ENCODE measurements around the gene EDN3.

The EDN3 gene

DNA sequence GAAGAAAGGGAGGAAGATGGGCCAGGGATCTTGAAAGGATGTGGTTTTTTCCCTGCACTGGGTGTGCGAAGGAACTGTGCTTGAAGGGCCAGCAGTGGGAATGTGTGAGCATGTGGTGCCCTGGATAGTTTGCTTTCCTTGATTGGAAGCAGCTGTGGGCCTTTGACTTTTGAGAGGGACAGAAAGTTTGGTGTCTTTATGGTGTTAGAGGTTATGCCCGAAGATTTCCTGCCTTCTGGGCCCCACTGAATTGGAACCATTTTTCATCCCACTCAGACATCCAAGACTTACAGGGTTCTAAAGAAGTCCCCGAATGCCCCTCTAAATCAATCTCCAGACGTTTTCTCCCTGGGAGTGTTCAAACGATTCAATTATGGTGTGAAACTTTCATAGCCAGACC lies 23.5 kb upstream of the EDN3 start:
- no peak for ATAC-seq

DNA sequence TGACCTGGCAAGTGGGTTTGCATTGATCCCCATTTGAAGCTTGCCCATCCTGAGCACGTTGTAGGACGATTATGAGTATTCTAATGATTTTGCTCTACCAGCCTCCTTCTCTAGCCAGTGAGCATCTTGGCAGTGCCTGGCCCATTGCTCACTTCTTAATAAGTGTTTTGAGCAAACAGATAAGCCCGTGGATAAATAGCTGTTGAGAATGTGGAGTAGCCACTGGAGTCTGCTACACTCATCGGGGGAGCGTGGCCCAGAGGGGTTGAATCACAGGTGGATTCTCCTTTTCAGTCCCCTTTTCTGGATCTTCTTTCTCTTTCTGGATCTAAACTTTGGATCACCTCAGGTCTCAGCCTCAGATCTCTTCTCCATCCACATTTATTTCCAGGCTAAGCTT lies 15.9 kb upstream of the EDN3 start:
- ATAC-seq, result no peak
- TF ChIP-seq, protein P1, sequence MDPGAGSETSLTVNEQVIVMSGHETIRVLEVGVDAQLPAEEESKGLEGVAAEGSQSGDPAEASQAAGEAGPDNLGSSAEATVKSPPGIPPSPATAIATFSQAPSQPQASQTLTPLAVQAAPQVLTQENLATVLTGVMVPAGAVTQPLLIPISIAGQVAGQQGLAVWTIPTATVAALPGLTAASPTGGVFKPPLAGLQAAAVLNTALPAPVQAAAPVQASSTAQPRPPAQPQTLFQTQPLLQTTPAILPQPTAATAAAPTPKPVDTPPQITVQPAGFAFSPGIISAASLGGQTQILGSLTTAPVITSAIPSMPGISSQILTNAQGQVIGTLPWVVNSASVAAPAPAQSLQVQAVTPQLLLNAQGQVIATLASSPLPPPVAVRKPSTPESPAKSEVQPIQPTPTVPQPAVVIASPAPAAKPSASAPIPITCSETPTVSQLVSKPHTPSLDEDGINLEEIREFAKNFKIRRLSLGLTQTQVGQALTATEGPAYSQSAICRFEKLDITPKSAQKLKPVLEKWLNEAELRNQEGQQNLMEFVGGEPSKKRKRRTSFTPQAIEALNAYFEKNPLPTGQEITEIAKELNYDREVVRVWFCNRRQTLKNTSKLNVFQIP (CRISPR knock-in tag; IDR thresholded peaks at IDR 0.05; ENCODE audit: borderline replicate concordance, low read depth), result no peak
- TF ChIP-seq ZFP3 (CRISPR knock-in tag; IDR thresholded peaks at IDR 0.05), result no peak
- TF ChIP-seq GLIS3 (CRISPR knock-in tag; IDR thresholded peaks at IDR 0.05), result no peak
- TF ChIP-seq, protein P2, sequence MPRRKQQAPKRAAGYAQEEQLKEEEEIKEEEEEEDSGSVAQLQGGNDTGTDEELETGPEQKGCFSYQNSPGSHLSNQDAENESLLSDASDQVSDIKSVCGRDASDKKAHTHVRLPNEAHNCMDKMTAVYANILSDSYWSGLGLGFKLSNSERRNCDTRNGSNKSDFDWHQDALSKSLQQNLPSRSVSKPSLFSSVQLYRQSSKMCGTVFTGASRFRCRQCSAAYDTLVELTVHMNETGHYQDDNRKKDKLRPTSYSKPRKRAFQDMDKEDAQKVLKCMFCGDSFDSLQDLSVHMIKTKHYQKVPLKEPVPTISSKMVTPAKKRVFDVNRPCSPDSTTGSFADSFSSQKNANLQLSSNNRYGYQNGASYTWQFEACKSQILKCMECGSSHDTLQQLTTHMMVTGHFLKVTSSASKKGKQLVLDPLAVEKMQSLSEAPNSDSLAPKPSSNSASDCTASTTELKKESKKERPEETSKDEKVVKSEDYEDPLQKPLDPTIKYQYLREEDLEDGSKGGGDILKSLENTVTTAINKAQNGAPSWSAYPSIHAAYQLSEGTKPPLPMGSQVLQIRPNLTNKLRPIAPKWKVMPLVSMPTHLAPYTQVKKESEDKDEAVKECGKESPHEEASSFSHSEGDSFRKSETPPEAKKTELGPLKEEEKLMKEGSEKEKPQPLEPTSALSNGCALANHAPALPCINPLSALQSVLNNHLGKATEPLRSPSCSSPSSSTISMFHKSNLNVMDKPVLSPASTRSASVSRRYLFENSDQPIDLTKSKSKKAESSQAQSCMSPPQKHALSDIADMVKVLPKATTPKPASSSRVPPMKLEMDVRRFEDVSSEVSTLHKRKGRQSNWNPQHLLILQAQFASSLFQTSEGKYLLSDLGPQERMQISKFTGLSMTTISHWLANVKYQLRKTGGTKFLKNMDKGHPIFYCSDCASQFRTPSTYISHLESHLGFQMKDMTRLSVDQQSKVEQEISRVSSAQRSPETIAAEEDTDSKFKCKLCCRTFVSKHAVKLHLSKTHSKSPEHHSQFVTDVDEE (CRISPR knock-in tag; IDR thresholded peaks at IDR 0.05), result no peak
- TF ChIP-seq TOX (CRISPR knock-in tag; IDR thresholded peaks at IDR 0.05; ENCODE audit: borderline replicate concordance), result no peak
- TF ChIP-seq ARNTL (CRISPR knock-in tag; IDR thresholded peaks at IDR 0.05; ENCODE audit: borderline replicate concordance, low read depth), result no peak
- TF ChIP-seq ESRRG (CRISPR knock-in tag; IDR thresholded peaks at IDR 0.05), result no peak
- TF ChIP-seq OSR1 (CRISPR knock-in tag; IDR thresholded peaks at IDR 0.05), result no peak

More for the DNA sequence above, 23.5 kb upstream of the EDN3 start:
- TF ChIP-seq TCF4 (CRISPR knock-in tag; IDR thresholded peaks at IDR 0.05; ENCODE audit: borderline replicate concordance), result no peak
- no peak for TF ChIP-seq TOX (CRISPR knock-in tag; IDR thresholded peaks at IDR 0.05; ENCODE audit: borderline replicate concordance)
- no peak for TF ChIP-seq ZC3H10 (CRISPR knock-in tag; IDR thresholded peaks at IDR 0.05)
- TF ChIP-seq BACH2 (CRISPR knock-in tag; IDR thresholded peaks at IDR 0.05; ENCODE audit: borderline replicate concordance), result no peak
- TF ChIP-seq, protein P3, sequence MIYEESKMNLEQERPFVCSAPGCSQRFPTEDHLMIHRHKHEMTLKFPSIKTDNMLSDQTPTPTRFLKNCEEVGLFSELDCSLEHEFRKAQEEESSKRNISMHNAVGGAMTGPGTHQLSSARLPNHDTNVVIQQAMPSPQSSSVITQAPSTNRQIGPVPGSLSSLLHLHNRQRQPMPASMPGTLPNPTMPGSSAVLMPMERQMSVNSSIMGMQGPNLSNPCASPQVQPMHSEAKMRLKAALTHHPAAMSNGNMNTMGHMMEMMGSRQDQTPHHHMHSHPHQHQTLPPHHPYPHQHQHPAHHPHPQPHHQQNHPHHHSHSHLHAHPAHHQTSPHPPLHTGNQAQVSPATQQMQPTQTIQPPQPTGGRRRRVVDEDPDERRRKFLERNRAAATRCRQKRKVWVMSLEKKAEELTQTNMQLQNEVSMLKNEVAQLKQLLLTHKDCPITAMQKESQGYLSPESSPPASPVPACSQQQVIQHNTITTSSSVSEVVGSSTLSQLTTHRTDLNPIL (CRISPR knock-in tag; IDR thresholded peaks at IDR 0.05; ENCODE audit: low read depth), result no peak
- TF ChIP-seq ZNF70 (CRISPR knock-in tag; IDR thresholded peaks at IDR 0.05), result no peak
- no peak for TF ChIP-seq ZNF565 (CRISPR knock-in tag; conservative IDR thresholded peaks at IDR 0.05; ENCODE audit: low read depth)
- no peak for TF ChIP-seq GLIS3 (CRISPR knock-in tag; IDR thresholded peaks at IDR 0.05)
- TF ChIP-seq OSR1 (CRISPR knock-in tag; IDR thresholded peaks at IDR 0.05), result no peak

DNA sequence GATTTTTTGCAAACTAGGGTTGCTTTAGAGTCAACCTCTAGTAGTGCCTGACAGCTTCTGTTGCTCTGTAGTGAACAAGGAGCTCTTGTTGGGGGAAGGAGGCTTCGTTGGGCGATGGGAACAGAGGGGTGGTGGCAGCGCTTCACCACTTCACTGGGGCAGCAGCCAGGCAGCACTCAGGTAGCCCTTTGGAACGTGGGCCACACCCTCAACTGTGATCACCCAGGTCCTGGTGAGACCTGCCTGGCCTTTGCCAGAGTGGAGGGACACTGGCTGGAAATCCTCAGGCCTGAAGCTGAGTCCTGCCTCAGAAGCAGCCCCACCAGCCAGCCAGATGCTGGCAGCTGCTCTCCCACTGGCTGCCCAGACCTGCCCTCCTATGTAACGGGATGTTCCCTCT lies 10.4 kb upstream of the EDN3 start:
- TF ChIP-seq TOX (CRISPR knock-in tag; IDR thresholded peaks at IDR 0.05; ENCODE audit: borderline replicate concordance), result no peak
- TF ChIP-seq ZFP30 (CRISPR knock-in tag; IDR thresholded peaks at IDR 0.05), result no peak
- no peak for TF ChIP-seq CSDC2 (CRISPR knock-in tag; IDR thresholded peaks at IDR 0.05)
- TF ChIP-seq, protein P1 (CRISPR knock-in tag; IDR thresholded peaks at IDR 0.05; ENCODE audit: borderline replicate concordance, low read depth), result no peak
- TF ChIP-seq TCF4 (CRISPR knock-in tag; IDR thresholded peaks at IDR 0.05; ENCODE audit: borderline replicate concordance), result no peak
- no peak for TF ChIP-seq RARB (CRISPR knock-in tag; IDR thresholded peaks at IDR 0.05)
- TF ChIP-seq ISL1 (CRISPR knock-in tag; IDR thresholded peaks at IDR 0.05), result no peak
- TF ChIP-seq, protein P4, sequence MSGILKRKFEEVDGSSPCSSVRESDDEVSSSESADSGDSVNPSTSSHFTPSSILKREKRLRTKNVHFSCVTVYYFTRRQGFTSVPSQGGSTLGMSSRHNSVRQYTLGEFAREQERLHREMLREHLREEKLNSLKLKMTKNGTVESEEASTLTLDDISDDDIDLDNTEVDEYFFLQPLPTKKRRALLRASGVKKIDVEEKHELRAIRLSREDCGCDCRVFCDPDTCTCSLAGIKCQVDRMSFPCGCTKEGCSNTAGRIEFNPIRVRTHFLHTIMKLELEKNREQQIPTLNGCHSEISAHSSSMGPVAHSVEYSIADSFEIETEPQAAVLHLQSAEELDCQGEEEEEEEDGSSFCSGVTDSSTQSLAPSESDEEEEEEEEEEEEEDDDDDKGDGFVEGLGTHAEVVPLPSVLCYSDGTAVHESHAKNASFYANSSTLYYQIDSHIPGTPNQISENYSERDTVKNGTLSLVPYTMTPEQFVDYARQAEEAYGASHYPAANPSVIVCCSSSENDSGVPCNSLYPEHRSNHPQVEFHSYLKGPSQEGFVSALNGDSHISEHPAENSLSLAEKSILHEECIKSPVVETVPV (CRISPR knock-in tag; IDR thresholded peaks at IDR 0.05), result no peak
- TF ChIP-seq ZNF565 (CRISPR knock-in tag; conservative IDR thresholded peaks at IDR 0.05; ENCODE audit: low read depth), result no peak
- no peak for TF ChIP-seq ESRRG (CRISPR knock-in tag; IDR thresholded peaks at IDR 0.05)
- TF ChIP-seq ARNTL (CRISPR knock-in tag; IDR thresholded peaks at IDR 0.05; ENCODE audit: borderline replicate concordance, low read depth), result no peak
- TF ChIP-seq BACH2 (CRISPR knock-in tag; IDR thresholded peaks at IDR 0.05; ENCODE audit: borderline replicate concordance), result no peak
- TF ChIP-seq, protein P5, sequence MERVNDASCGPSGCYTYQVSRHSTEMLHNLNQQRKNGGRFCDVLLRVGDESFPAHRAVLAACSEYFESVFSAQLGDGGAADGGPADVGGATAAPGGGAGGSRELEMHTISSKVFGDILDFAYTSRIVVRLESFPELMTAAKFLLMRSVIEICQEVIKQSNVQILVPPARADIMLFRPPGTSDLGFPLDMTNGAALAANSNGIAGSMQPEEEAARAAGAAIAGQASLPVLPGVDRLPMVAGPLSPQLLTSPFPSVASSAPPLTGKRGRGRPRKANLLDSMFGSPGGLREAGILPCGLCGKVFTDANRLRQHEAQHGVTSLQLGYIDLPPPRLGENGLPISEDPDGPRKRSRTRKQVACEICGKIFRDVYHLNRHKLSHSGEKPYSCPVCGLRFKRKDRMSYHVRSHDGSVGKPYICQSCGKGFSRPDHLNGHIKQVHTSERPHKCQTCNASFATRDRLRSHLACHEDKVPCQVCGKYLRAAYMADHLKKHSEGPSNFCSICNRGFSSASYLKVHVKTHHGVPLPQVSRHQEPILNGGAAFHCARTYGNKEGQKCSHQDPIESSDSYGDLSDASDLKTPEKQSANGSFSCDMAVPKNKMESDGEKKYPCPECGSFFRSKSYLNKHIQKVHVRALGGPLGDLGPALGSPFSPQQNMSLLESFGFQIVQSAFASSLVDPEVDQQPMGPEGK (CRISPR knock-in tag; IDR thresholded peaks at IDR 0.05; ENCODE audit: borderline replicate concordance), result no peak
- TF ChIP-seq GLIS3 (CRISPR knock-in tag; IDR thresholded peaks at IDR 0.05), result no peak
- TF ChIP-seq, protein P3 (CRISPR knock-in tag; IDR thresholded peaks at IDR 0.05; ENCODE audit: low read depth), result no peak
- no peak for TF ChIP-seq PPARA (CRISPR knock-in tag; IDR thresholded peaks at IDR 0.05; ENCODE audit: borderline replicate concordance)
- TF ChIP-seq ZFP3 (CRISPR knock-in tag; IDR thresholded peaks at IDR 0.05), result no peak
- no peak for TF ChIP-seq ZNF8 (CRISPR knock-in tag; IDR thresholded peaks at IDR 0.05)
- no peak for ATAC-seq

All from SK-N-SH treated with all-trans-retinoic acid at 6 μM for 48 hours (cell line).